GM23338 (cell line): Measurements from ENCODE around the gene BAHCC1. TPM values are rescaled to one million over a fixed set of nuclear protein-coding genes. Genes with fewer than 3 reads are reported as not detected.

Experiments
- ATAC-seq: fragments of 200-7000 bp; cut with Tn5 transposase; 3 replicates; pipeline ENCODE4 v1.9.1; 2020
- DNase-seq: peaks from one replicate; pipeline ENCODE4 v3.0.0-alpha.2; 2015; ENCODE audit warnings: low spot score
- H2AFZ ChIP-seq: fragments of 200-600 bp; sonication (generic); 2 replicates; pipeline ENCODE4 v1.8.0; 2016; ENCODE audit warnings: antibody characterized with exemption, mild to moderate bottlenecking, moderate library complexity
- H3F3A ChIP-seq: fragments of 200-600 bp; sonication (generic); replicated peaks from 2 replicates; pipeline ENCODE4 v1.8.0; 2017; ENCODE audit warnings: antibody characterized with exemption, mixed run types, low read depth
- H3K27ac ChIP-seq: fragments of 200-600 bp; sonication (generic); 2 replicates; pipeline ENCODE4 v1.6.1; 2016; ENCODE audit warnings: low read depth
- H3K27me3 ChIP-seq: fragments of 200-600 bp; sonication (generic); 2 replicates; pipeline ENCODE4 v1.8.0; 2016; ENCODE audit warnings: mild to moderate bottlenecking, mixed run types, moderate library complexity; ENCODE audit not compliant: insufficient read depth
- H3K36me3 ChIP-seq: fragments of 200-600 bp; sonication (generic); 2 replicates; pipeline ENCODE4 v1.8.0; 2016; ENCODE audit warnings: mild to moderate bottlenecking; ENCODE audit not compliant: insufficient read depth
- H3K4me1 ChIP-seq: fragments of 200-600 bp; sonication (generic); 2 replicates; pipeline ENCODE4 v1.8.0; 2016; ENCODE audit warnings: mild to moderate bottlenecking, moderate library complexity; ENCODE audit not compliant: insufficient read depth
- H3K4me2 ChIP-seq: fragments of 200-600 bp; sonication (generic); 2 replicates; pipeline ENCODE4 v1.7.1; 2017; ENCODE audit warnings: mixed run types
- H3K4me3 ChIP-seq: fragments of 200-600 bp; sonication (generic); 2 replicates; pipeline ENCODE4 v1.6.1; 2016; ENCODE audit warnings: mixed run types
- H3K79me2 ChIP-seq: fragments of 200-600 bp; sonication (generic); replicated peaks from 2 replicates; pipeline ENCODE4 v1.8.0; 2017; ENCODE audit warnings: mild to moderate bottlenecking; ENCODE audit not compliant: insufficient read depth
- H3K9me2 ChIP-seq: fragments of 200-600 bp; sonication (generic); 2 replicates; pipeline ENCODE4 v1.8.0; 2017; ENCODE audit not compliant: insufficient read depth
- H4K20me1 ChIP-seq: fragments of 200-600 bp; sonication (generic); replicated peaks from 2 replicates; pipeline ENCODE4 v1.8.0; 2017; ENCODE audit warnings: mild to moderate bottlenecking; ENCODE audit not compliant: insufficient read depth
- H3K27ac Mint-ChIP-seq: 2 replicates; pipeline ENCODE4 v1.8.0; 2020; ENCODE audit warnings: inconsistent platforms, mild to moderate bottlenecking, moderate library complexity, mixed read lengths
- H3K27me3 Mint-ChIP-seq: 3 replicates; pipeline ENCODE4 v1.8.0; 2022; ENCODE audit warnings: low read depth, mild to moderate bottlenecking, moderate library complexity, mixed read lengths, inconsistent platforms; ENCODE audit not compliant: insufficient read depth, poor library complexity
- H3K36me3 Mint-ChIP-seq: 3 replicates; pipeline ENCODE4 v1.8.0; 2021; ENCODE audit warnings: low read depth, mild to moderate bottlenecking, inconsistent platforms, moderate library complexity, mixed read lengths
- H3K4me1 Mint-ChIP-seq: 3 replicates; pipeline ENCODE4 v1.8.0; 2020; ENCODE audit warnings: mild to moderate bottlenecking, inconsistent platforms, mixed read lengths
- H3K4me3 Mint-ChIP-seq: 3 replicates; pipeline ENCODE4 v1.8.0; 2021; ENCODE audit warnings: moderate library complexity, mild to moderate bottlenecking, inconsistent platforms, mixed read lengths
- H3K9me3 Mint-ChIP-seq: 3 replicates; pipeline ENCODE4 v1.8.0; 2020; ENCODE audit warnings: moderate library complexity, mild to moderate bottlenecking, inconsistent platforms, mixed read lengths
- CTCF ChIP-seq, 2 experiments: fragments of 200-600 bp in 1 of 2; sonication (generic) in 1 of 2; conservative IDR thresholded peaks; 2 replicates each; pipeline versions ENCODE4 v1.5.1 to v1.6.1; 2016 to 2017; ENCODE audit warnings: antibody characterized with exemption in 2 of 2, low read depth in 2 of 2, mild to moderate bottlenecking in 2 of 2, moderate library complexity in 1 of 2
- EZH2 ChIP-seq: fragments of 200-600 bp; sonication (generic); IDR thresholded peaks from one replicate; pipeline ENCODE4 v1.8.0; 2017; ENCODE audit warnings: antibody characterized with exemption, mild to moderate bottlenecking, low read depth; ENCODE audit not compliant: unreplicated experiment
- EZH2phosphoT487 ChIP-seq: fragments of 200-600 bp; sonication (generic); IDR thresholded peaks from one replicate; pipeline ENCODE4 v1.8.1; 2018; ENCODE audit warnings: antibody characterized with exemption; ENCODE audit not compliant: unreplicated experiment
- JUNB ChIP-seq: IDR thresholded peaks from one replicate; pipeline ENCODE4 v1.6.1; 2016; ENCODE audit warnings: antibody characterized with exemption; ENCODE audit not compliant: unreplicated experiment
- NANOG ChIP-seq: IDR thresholded peaks from 2 replicates; pipeline ENCODE4 v1.6.1; 2016; ENCODE audit warnings: antibody characterized with exemption, borderline replicate concordance
- POLR2AphosphoS5 ChIP-seq: IDR thresholded peaks from 2 replicates; pipeline ENCODE4 v1.6.1; 2016; ENCODE audit warnings: antibody characterized with exemption, low read depth
- REST ChIP-seq: IDR thresholded peaks from one replicate; pipeline ENCODE4 v1.6.1; 2018; ENCODE audit warnings: antibody characterized with exemption; ENCODE audit not compliant: unreplicated experiment
- STAT1 ChIP-seq: IDR thresholded peaks from one replicate; pipeline ENCODE4 v1.6.1; 2016; ENCODE audit warnings: antibody characterized with exemption; ENCODE audit not compliant: unreplicated experiment
- ZNF114 ChIP-seq: fragments of 250-450 bp; sonication (Bioruptor Pico); IDR thresholded peaks from 2 replicates; pipeline ENCODE4 v1.5.0; 2020; ENCODE audit warnings: mild to moderate bottlenecking, moderate library complexity
- ZNF331 ChIP-seq: fragments of 250-450 bp; sonication (Bioruptor Pico); IDR thresholded peaks from 2 replicates; pipeline ENCODE4 v1.5.0; 2020; ENCODE audit warnings: low read depth, mild to moderate bottlenecking, moderate library complexity
- ZNF462 ChIP-seq: fragments of 250-450 bp; sonication (Bioruptor Pico); IDR thresholded peaks from 2 replicates; pipeline ENCODE4 v1.5.0; 2020; ENCODE audit warnings: mild to moderate bottlenecking, moderate library complexity
- polyA plus RNA-seq: library from polyadenylated mRNA; unstranded; fragments of >200 nt; fragmentation: Nextera tagmentation; extraction: Ambion mirVana; gene quantifications from 2 replicates; pipeline ENCODE4 v1.2.1, GENCODE V29; 2016
- total RNA-seq: library from RNA; depleted of rRNA; stranded (reverse); fragments of >200 nt; shearing (Covaris generic); gene quantifications from 2 replicates; pipeline ENCODE4 v1.2.3, GENCODE V29; 2014

BAHCC1 gene
- total and polyA plus RNA-seq, 2 experiments from 2014 or later = 0.24 to 1.1 TPM

- no peak for TF ChIP-seq REST
- no peak for TF ChIP-seq STAT1
- no peak for TF ChIP-seq EZH2phosphoT487
- TF ChIP-seq ZNF331 (CRISPR knock-in tag) = no peak
These were observed 82.9 kb downstream of the BAHCC1 start (continued) for GRCh38 chr17:81478119-81478518.

- H3K27ac Mint-ChIP-seq = no peak overlapping the region
- peaks cover 40% of the 10 kb centered on the region for H3K27me3 ChIP-seq
- ATAC-seq = no peak
- no peak for TF ChIP-seq STAT1
- TF ChIP-seq EZH2 = no peak
- TF ChIP-seq ZNF331 (CRISPR knock-in tag) = no peak
- TF ChIP-seq ZNF114 (CRISPR knock-in tag) = no peak
- TF ChIP-seq ZNF462 (CRISPR knock-in tag) = no peak
- no peak for TF ChIP-seq CTCF (conservative IDR thresholded peaks at IDR 0.05; ENCODE audit: low read depth in 2 of 2)
- no peak for TF ChIP-seq POLR2AphosphoS5
- no peak for TF ChIP-seq JUNB
- no peak for TF ChIP-seq NANOG
These were observed 84.2 kb downstream of the BAHCC1 start for GRCh38 chr17:81479175-81480071.

More at GRCh38 chr17:81479175-81480071, 84.2 kb downstream of the BAHCC1 start:
- H4K20me1 ChIP-seq = no peaks in the 10 kb centered on the region
- Mint-ChIP-seq H3K36me3 (no peaks in the 10 kb centered on the region; the same call in 2 of the 3 replicates), H3K9me3 (peaks cover 3% of the 10 kb centered on the region; the same call in 1 of the 3 replicates), H3K4me3 (no peak overlapping the region), H3K27me3 (peaks cover 37% of the 10 kb centered on the region), H3K4me1 (no peaks in the 10 kb centered on the region; the same call in 2 of the 3 replicates)
- no peak overlapping the region for H3K27ac ChIP-seq
- H3K9me2 ChIP-seq = no peaks in the 10 kb centered on the region
- no peak overlapping the region for H2AFZ ChIP-seq
- no peaks in the 10 kb centered on the region; the same call in 1 of the 2 replicates for H3K4me1 ChIP-seq
- no peaks in the 10 kb centered on the region for H3F3A ChIP-seq
- no peaks in the 10 kb centered on the region for H3K79me2 ChIP-seq
- H3K4me3 ChIP-seq = no peak overlapping the region
- no peak overlapping the region for H3K4me2 ChIP-seq
- DNase-seq = no peak
- H3K36me3 ChIP-seq = no peaks in the 10 kb centered on the region
